A673 (cell line): ENCODE results near the gene PRR22. TPM values are rescaled to one million over a fixed set of nuclear protein-coding genes. Genes with fewer than 3 reads are reported as not detected.

Experiments
- Bru-seq: library from RNA; stranded (reverse); fragments of 400-500 nt; gene quantifications from one replicate; lab custom pipeline; 2021; lab: Mats Ljungman, UMichigan
- BruChase-seq, 2 experiments: library from RNA; stranded (reverse); fragments of 400-500 nt; gene quantifications; one replicate each; lab custom pipeline; 2021; lab: Mats Ljungman, UMichigan
- BruUV-seq: library from RNA; stranded (reverse); fragments of 400-500 nt; replicated peaks from 2 replicates; lab custom pipeline; 2021; lab: Mats Ljungman, UMichigan
- CTCF ChIA-PET: fragments of 300-600 bp; sonication (Branson Sonifier 250); formaldehyde crosslinking; loops from one replicate; lab custom pipeline; 2022; ENCODE audit warnings: antibody characterized with exemption; lab: Charles Lee
- POLR2A ChIA-PET: fragments of 300-600 bp; sonication (Branson Sonifier 250); formaldehyde crosslinking; loops from one replicate; lab custom pipeline; 2022; ENCODE audit warnings: antibody characterized with exemption; ENCODE audit not compliant: low non-redundant PET; lab: Charles Lee
- DNase-seq: peaks from one replicate; pipeline ENCODE4 v3.0.0-alpha.2; 2015; ENCODE audit warnings: low spot score
- H3K27ac ChIP-seq: fragments of 200-600 bp; sonication (generic); 2 replicates; pipeline ENCODE4 v1.5.1; 2016; ENCODE audit warnings: mixed run types, low read depth, mild to moderate bottlenecking, mixed read lengths, antibody characterized with exemption, low read length; ENCODE audit not compliant: poor library complexity, severe bottlenecking
- H3K27me3 ChIP-seq: fragments of 200-600 bp; sonication (generic); replicated peaks from 2 replicates; pipeline ENCODE4 v1.6.1; 2017; ENCODE audit warnings: mixed run types, low read depth, mild to moderate bottlenecking, mixed read lengths, antibody characterized with exemption, low read length; ENCODE audit not compliant: insufficient read depth, poor library complexity
- H3K36me3 ChIP-seq: fragments of 200-600 bp; sonication (generic); 2 replicates; pipeline ENCODE4 v1.6.1; 2016; ENCODE audit warnings: mixed run types, mild to moderate bottlenecking, mixed read lengths, antibody characterized with exemption, low read length; ENCODE audit not compliant: insufficient read depth, poor library complexity, severe bottlenecking
- H3K4me1 ChIP-seq: fragments of 200-600 bp; sonication (generic); 2 replicates; pipeline ENCODE4 v1.6.1; 2017; ENCODE audit warnings: mixed run types, mild to moderate bottlenecking, mixed read lengths, antibody characterized with exemption, low read length; ENCODE audit not compliant: insufficient read depth, poor library complexity, severe bottlenecking
- H3K4me3 ChIP-seq: fragments of 200-600 bp; sonication (generic); 2 replicates; pipeline ENCODE4 v1.5.1; 2016; ENCODE audit warnings: low read depth, mixed run types, mild to moderate bottlenecking, mixed read lengths, low read length; ENCODE audit not compliant: poor library complexity, severe bottlenecking
- H3K9me3 ChIP-seq: fragments of 200-600 bp; sonication (generic); 2 replicates; pipeline ENCODE4 v1.6.1; 2016; ENCODE audit warnings: mixed run types, low read depth, mild to moderate bottlenecking, mixed read lengths, antibody characterized with exemption, low read length; ENCODE audit not compliant: poor library complexity, severe bottlenecking
- EZH2 ChIP-seq: fragments of 200-600 bp; sonication (generic); IDR thresholded peaks from 2 replicates; pipeline ENCODE4 v1.6.1; 2017; ENCODE audit warnings: borderline replicate concordance, low read depth, mild to moderate bottlenecking, mixed read lengths, antibody characterized with exemption, low read length; ENCODE audit not compliant: poor library complexity, severe bottlenecking
- intact Hi-C: fragments of 100-400 bp; cut with micrococcal nuclease; formaldehyde crosslinking; loops from one replicate; pipeline ENCODE4 v1.10.0; 2022; ENCODE audit not compliant: unreplicated experiment
- long read RNA-seq: library from polyadenylated mRNA; stranded (forward); transcript quantifications from one replicate; pipeline ENCODE4 v2.0.0, GENCODE V29; 2022
- total RNA-seq: library from RNA; stranded (reverse); gene quantifications from 2 replicates; pipeline ENCODE4 v1.2.3, GENCODE V29; 2021
- TF ChIP-seq, protein P1 (sequence below): fragments of 300-800, 200-600 bp; sonication (generic); conservative IDR thresholded peaks from 2 replicates; pipeline ENCODE4 v1.5.1; 2017; ENCODE audit warnings: low read depth, mild to moderate bottlenecking, antibody characterized with exemption, low read length, moderate library complexity, mixed read lengths

The PRR22 gene
- 6.5 and 8.2 TPM in 2 replicates for total RNA-seq
- Bru-seq, nascent RNA, result percentile 52 among the genes with signal in this experiment
- percentile 60 among the genes with signal in this experiment for BruChase-seq, experiment 1, labeled RNA remaining after a 2-hour chase
- percentile 68 among the genes with signal in this experiment for BruChase-seq, experiment 2, labeled RNA remaining after a 6-hour chase
- long read RNA-seq, partial matches to known transcripts, result 0 of 3 reads
- long read RNA-seq, other reads (novel, unspliced or antisense), result 0 of 3 reads

- CTCF ChIA-PET, result no interaction called here
- POLR2A ChIA-PET, result no interaction called here
- Histone ChIP-seq H3K36me3 (peaks cover 43% of the 10 kb centered on the region), H3K9me3 (no peaks in the 10 kb centered on the region), H3K27me3 (no peaks in the 10 kb centered on the region), H3K27ac (no peak within 1 kb of the TSS), H3K4me3 (no peak within 1 kb of the TSS), H3K4me1 (peaks cover under 1% of the 10 kb centered on the region)
- intact Hi-C loops, result no loop called here
- no TSS peak for BruUV-seq
- TF ChIP-seq, protein P1, sequence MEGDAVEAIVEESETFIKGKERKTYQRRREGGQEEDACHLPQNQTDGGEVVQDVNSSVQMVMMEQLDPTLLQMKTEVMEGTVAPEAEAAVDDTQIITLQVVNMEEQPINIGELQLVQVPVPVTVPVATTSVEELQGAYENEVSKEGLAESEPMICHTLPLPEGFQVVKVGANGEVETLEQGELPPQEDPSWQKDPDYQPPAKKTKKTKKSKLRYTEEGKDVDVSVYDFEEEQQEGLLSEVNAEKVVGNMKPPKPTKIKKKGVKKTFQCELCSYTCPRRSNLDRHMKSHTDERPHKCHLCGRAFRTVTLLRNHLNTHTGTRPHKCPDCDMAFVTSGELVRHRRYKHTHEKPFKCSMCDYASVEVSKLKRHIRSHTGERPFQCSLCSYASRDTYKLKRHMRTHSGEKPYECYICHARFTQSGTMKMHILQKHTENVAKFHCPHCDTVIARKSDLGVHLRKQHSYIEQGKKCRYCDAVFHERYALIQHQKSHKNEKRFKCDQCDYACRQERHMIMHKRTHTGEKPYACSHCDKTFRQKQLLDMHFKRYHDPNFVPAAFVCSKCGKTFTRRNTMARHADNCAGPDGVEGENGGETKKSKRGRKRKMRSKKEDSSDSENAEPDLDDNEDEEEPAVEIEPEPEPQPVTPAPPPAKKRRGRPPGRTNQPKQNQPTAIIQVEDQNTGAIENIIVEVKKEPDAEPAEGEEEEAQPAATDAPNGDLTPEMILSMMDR, result no peak
- no peak for TF ChIP-seq EZH2
- DNase-seq, result no peak
These were observed at the start of gene PRR22 for GRCh38 chr19:5784581-5785147. TSS of gene PRR22 (minus strand) at chr19:5784746. CDS start at chr19:5784660, 86 bp downstream.

DNA sequence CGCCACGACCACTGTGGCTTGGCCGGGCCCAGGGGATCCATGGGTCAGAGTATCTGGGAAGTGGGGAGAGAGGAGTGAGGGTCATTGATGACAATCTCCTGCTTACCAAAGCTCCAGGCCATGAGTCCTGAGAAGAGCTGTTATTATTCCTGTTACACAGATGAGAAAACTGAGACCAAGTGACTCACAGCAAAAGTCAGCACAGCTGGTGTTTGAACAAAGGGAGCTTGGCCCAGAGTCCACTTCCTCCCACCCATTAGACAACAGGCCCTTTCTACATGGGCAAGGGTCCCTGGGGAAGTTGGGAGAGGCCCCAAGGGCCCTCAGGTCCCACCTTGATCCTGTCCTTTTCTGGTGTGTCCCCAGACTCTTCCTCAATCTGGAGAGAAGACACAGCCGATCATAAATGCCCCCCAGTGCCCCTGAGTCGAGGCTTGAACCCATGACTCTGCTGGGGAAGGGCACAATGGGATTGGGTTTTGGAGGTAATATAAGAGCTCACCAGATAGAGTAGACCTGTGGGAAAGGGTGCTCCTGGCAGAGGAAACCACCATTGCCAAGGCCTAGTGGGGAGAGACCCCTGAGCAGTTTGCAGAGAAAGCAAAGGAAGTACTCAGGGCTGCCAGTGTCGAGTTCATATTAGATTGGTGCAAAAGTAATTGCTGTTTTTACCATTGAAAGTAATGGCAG, 48.1 kb upstream of the PRR22 start:
- BruUV-seq, result no TSS peak
- TF ChIP-seq EZH2, result no peak
- TF ChIP-seq, protein P1, result no peak
- H3K27ac ChIP-seq, result no peak overlapping the region
- peaks cover 9% of the 10 kb centered on the region for H3K4me1 ChIP-seq
- POLR2A ChIA-PET, result no interaction called here
- H3K9me3 ChIP-seq, result no peaks in the 10 kb centered on the region
- CTCF ChIA-PET, result no interaction called here
- no peak for DNase-seq
- no peaks in the 10 kb centered on the region for H3K27me3 ChIP-seq
- H3K4me3 ChIP-seq, result no peak overlapping the region
- intact Hi-C loops, result no loop called here
- no peaks in the 10 kb centered on the region for H3K36me3 ChIP-seq

- POLR2A ChIA-PET, result no interaction called here
- H3K36me3 ChIP-seq, result no peaks in the 10 kb centered on the region
- no peaks in the 10 kb centered on the region for H3K9me3 ChIP-seq
- intact Hi-C loops, result no loop called here
- DNase-seq, result no peak
- TF ChIP-seq, protein P1, result no peak
- no peak for TF ChIP-seq EZH2
- no peak overlapping the region for H3K4me3 ChIP-seq
- peaks cover 13% of the 10 kb centered on the region for H3K4me1 ChIP-seq
- H3K27me3 ChIP-seq, result no peaks in the 10 kb centered on the region
- BruUV-seq, result no TSS peak
- H3K27ac ChIP-seq, result no peak overlapping the region
- CTCF ChIA-PET, result no interaction called here
These were observed 47.5 kb upstream of the PRR22 start for GRCh38 chr19:5832061-5832460.
